ENCODE measurements around the gene CCDC180. TPM values are rescaled to one million over a fixed set of nuclear protein-coding genes. Genes with fewer than 3 reads are reported as not detected.

CCDC180 gene
- total RNA-seq, 4 donors from 2014 or later, result 3.9 to 9.0 (median 5.6) TPM

DNA sequence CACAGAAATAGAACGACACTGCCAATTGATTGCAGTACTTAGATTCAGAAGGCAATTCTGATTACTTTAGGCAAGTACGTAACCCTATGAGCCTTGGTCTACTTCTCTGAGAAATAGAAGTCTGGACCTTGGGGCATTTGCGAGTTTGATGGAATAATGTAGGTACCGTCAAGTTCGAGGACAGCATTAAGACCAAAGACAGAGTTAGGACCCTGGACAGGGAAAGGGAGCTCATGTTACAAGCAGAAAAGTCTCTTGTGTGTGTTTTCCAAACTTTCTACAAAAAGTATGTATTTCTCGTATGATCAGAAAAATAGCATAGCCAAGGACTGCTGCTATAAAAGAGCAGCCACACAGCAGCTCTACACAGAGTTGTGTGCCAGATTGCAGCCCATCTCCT, 20.1 kb downstream of the CCDC180 start:
- TF ChIP-seq, protein P1, sequence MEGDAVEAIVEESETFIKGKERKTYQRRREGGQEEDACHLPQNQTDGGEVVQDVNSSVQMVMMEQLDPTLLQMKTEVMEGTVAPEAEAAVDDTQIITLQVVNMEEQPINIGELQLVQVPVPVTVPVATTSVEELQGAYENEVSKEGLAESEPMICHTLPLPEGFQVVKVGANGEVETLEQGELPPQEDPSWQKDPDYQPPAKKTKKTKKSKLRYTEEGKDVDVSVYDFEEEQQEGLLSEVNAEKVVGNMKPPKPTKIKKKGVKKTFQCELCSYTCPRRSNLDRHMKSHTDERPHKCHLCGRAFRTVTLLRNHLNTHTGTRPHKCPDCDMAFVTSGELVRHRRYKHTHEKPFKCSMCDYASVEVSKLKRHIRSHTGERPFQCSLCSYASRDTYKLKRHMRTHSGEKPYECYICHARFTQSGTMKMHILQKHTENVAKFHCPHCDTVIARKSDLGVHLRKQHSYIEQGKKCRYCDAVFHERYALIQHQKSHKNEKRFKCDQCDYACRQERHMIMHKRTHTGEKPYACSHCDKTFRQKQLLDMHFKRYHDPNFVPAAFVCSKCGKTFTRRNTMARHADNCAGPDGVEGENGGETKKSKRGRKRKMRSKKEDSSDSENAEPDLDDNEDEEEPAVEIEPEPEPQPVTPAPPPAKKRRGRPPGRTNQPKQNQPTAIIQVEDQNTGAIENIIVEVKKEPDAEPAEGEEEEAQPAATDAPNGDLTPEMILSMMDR (IDR thresholded peaks at IDR 0.05; ENCODE audit: low read depth), result no peak

DNA sequence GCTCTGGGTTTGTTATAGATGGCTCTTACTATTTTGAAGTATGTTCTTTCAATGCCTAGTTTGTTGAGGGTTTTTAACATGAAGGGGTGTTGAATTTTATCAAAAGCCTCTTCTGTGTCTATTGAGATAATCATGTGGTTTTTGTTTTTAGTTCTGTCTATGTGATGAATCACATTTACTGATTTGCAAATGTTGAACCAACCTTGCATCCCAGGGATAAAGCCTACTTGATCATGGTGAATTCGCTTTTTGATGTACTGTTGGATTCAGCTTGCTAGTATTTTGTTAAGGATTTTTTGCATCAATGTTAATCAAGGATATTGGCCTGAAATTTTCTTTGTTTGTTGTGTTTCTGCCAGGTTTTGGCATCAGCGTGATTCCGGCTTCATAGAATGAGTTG, 25.5 kb downstream of the CCDC180 start:
- TF ChIP-seq, protein P1 (IDR thresholded peaks at IDR 0.05; ENCODE audit: low read depth), result no peak

DNA sequence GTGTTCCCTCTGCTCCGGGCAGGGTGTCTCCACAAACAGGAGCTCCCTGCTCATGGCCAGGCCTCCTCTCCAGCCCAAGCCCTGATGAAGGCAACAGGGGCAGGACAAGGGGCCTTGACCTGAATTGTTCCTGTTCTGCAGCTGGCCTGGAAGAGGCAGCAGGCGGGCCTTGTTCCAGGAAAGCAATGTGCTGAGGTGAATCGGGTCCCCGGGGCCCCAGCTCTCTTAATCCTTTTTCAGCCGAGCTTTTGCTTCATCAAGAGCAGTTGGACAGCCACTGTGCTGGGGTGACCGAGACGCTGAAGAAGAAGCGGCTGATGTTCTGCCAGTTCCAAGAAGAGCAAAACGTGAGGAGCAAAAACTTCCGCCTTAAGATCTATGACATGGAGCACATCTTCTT, 41.4 kb downstream of the CCDC180 start:
- TF ChIP-seq, protein P1 (IDR thresholded peaks at IDR 0.05; ENCODE audit: low read depth), result no peak

DNA sequence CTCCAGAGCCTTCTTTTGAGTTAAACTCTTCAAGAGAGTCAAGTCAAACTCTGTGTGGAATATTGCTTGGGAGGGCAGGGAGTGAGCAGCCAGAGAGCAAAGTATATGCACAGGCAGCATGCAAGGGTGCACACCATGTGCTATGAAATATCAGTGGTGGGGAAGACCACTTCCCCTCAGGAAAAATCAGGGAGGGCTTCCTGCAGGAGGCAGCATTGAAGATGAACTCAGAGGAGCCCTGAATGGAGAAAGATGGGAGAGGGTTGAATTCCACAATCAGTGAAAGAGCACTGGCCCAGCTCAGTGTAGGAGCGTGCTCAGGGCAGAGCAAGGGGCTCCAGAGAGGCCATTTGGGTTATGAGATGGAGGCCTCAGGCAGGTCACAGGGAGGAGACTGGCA, 41.9 kb downstream of the CCDC180 start:
- TF ChIP-seq, protein P1 (IDR thresholded peaks at IDR 0.05; ENCODE audit: low read depth), result no peak

DNA sequence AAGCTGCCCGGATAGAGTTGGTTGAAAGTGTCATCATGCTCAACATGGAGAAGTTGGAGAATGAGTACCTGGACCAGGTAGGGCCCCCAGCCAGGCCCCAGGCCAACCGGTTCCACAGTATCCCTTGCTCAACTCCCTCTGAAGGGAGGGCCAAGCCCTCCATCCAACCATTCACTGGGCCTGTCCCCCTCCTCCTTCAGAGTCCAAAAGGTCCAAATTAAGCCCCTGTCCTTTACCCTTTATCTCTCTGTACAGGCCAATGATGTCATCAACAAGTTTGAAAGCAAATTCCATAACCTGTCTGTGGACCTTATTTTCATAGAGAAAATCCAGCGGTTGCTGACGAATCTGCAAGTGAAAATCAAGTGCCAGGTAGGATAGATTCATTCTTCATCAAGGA, 47.2 kb downstream of the CCDC180 start:
- TF ChIP-seq, protein P1 (IDR thresholded peaks at IDR 0.05; ENCODE audit: low read depth), result no peak

DNA sequence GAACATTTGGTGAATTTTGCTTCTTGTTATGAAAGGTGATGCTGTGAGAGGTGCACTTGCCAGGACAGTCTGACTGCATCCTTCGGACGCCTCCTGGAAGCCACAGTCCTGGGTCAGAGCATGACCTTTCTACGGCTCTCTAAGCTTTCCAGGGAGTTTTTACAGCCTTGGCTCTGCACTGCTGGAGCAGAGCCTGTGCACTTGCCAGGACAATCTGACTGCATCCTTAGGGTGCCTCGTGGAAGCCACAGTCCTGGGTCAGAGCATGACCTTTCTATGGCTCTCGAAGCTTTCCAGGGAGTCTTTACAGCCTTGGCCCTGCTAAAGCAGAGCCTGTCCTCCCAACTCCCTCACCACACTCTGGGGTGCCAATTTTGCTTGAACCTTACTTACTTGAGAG, 49.6 kb downstream of the CCDC180 start:
- TF ChIP-seq, protein P1 (IDR thresholded peaks at IDR 0.05; ENCODE audit: low read depth), result no peak

Small RNA genes within 50 kb of the gene (small RNA-seq; reads per million reads assigned to genes)
- gene AL512590.2, result not detected
- not detected for gene CCDC180

Other genes starting within 250 kb of the CCDC180 start
- gene TDRD7, start 104.4 kb downstream of the CCDC180 start, total RNA-seq, result 10 to 100 TPM in 3 of 4 donors, 1 to 10 TPM in 1; 8.5 to 16.5 (median 13.3) TPM
- gene TMOD1, start 194.0 kb downstream of the CCDC180 start, total RNA-seq, result 10 to 100 TPM in 3 of 4 donors, 1 to 10 TPM in 1; 9.2 to 20.7 (median 13.6) TPM